ENCODE data around the gene DUSP5.

The DUSP5 gene

GRCh38 chr10:110497438-110498086 is at the start of gene DUSP5:
Gene DUSP5, plus strand, starts transcription at chr10:110497907. Its CDS starts 215 bp downstream, at chr10:110498122.
- H3K27me3 ChIP-seq (ENCODE audit: control insufficient read depth in 1 of 2, insufficient read depth in 2 of 2, low read length in 2 of 2) = no peaks in the 10 kb centered on the region
- H3K4me3 ChIP-seq (ENCODE audit: low read depth in 1 of 2, low read length in 2 of 2) = peak within 1 kb of the TSS; percentile 68 to 80
- no peaks in the 10 kb centered on the region for H3K36me3 ChIP-seq (ENCODE audit: insufficient read depth, low read length)
- no peaks in the 10 kb centered on the region for H3K9me3 ChIP-seq (ENCODE audit: low read length)
- peak within 1 kb of the TSS; percentile 91 for H3K27ac ChIP-seq (ENCODE audit: low read depth, low read length)
- H3K4me1 ChIP-seq (ENCODE audit: insufficient read depth, low read length) = peaks cover 52% of the 10 kb centered on the region
- peak within 1 kb of the TSS; percentile 55 for H3K9ac ChIP-seq (ENCODE audit: low read length)

GRCh38 chr10:110448682-110449418 is 48.9 kb upstream of the DUSP5 start:
- Histone ChIP-seq H3K9me3 (ENCODE audit: low read length) (no peaks in the 10 kb centered on the region), H3K9ac (ENCODE audit: low read length) (no peak overlapping the region), H3K4me3 (ENCODE audit: low read depth in 1 of 2, low read length in 2 of 2) (no peak overlapping the region), H3K27me3 (ENCODE audit: control insufficient read depth in 1 of 2, insufficient read depth in 2 of 2, low read length in 2 of 2) (no peaks in the 10 kb centered on the region), H3K27ac (ENCODE audit: low read depth, low read length) (no peak overlapping the region), H3K4me1 (ENCODE audit: insufficient read depth, low read length) (no peaks in the 10 kb centered on the region), H3K36me3 (ENCODE audit: insufficient read depth, low read length) (no peaks in the 10 kb centered on the region)

GRCh38 chr10:110455446-110455845 is 42.3 kb upstream of the DUSP5 start:
- Histone ChIP-seq H3K27ac (ENCODE audit: low read depth, low read length) (no peak overlapping the region), H3K9me3 (ENCODE audit: low read length) (no peaks in the 10 kb centered on the region), H3K36me3 (ENCODE audit: insufficient read depth, low read length) (no peaks in the 10 kb centered on the region), H3K27me3 (ENCODE audit: control insufficient read depth in 1 of 2, insufficient read depth in 2 of 2, low read length in 2 of 2) (no peaks in the 10 kb centered on the region), H3K4me3 (ENCODE audit: low read depth in 1 of 2, low read length in 2 of 2) (no peak overlapping the region), H3K9ac (ENCODE audit: low read length) (no peak overlapping the region), H3K4me1 (ENCODE audit: insufficient read depth, low read length) (no peaks in the 10 kb centered on the region)

GRCh38 chr10:110456046-110456445 is 41.7 kb upstream of the DUSP5 start:
- Histone ChIP-seq H3K27me3 (ENCODE audit: control insufficient read depth in 1 of 2, insufficient read depth in 2 of 2, low read length in 2 of 2) (no peaks in the 10 kb centered on the region), H3K36me3 (ENCODE audit: insufficient read depth, low read length) (no peaks in the 10 kb centered on the region), H3K4me3 (ENCODE audit: low read depth in 1 of 2, low read length in 2 of 2) (no peak overlapping the region), H3K9me3 (ENCODE audit: low read length) (no peaks in the 10 kb centered on the region), H3K27ac (ENCODE audit: low read depth, low read length) (no peak overlapping the region), H3K4me1 (ENCODE audit: insufficient read depth, low read length) (no peaks in the 10 kb centered on the region), H3K9ac (ENCODE audit: low read length) (no peak overlapping the region)

GRCh38 chr10:110456523-110457091 is 41.1 kb upstream of the DUSP5 start:
- Histone ChIP-seq H3K4me3 (ENCODE audit: low read depth in 1 of 2, low read length in 2 of 2) (no peak overlapping the region), H3K9ac (ENCODE audit: low read length) (no peak overlapping the region), H3K9me3 (ENCODE audit: low read length) (no peaks in the 10 kb centered on the region), H3K27me3 (ENCODE audit: control insufficient read depth in 1 of 2, insufficient read depth in 2 of 2, low read length in 2 of 2) (no peaks in the 10 kb centered on the region), H3K4me1 (ENCODE audit: insufficient read depth, low read length) (no peaks in the 10 kb centered on the region), H3K36me3 (ENCODE audit: insufficient read depth, low read length) (no peaks in the 10 kb centered on the region), H3K27ac (ENCODE audit: low read depth, low read length) (no peak overlapping the region)

GRCh38 chr10:110457851-110458250 is 39.9 kb upstream of the DUSP5 start:
- Histone ChIP-seq H3K4me1 (ENCODE audit: insufficient read depth, low read length) (no peaks in the 10 kb centered on the region), H3K4me3 (ENCODE audit: low read depth in 1 of 2, low read length in 2 of 2) (no peak overlapping the region), H3K36me3 (ENCODE audit: insufficient read depth, low read length) (no peaks in the 10 kb centered on the region), H3K9me3 (ENCODE audit: low read length) (no peaks in the 10 kb centered on the region), H3K9ac (ENCODE audit: low read length) (no peak overlapping the region), H3K27ac (ENCODE audit: low read depth, low read length) (no peak overlapping the region), H3K27me3 (ENCODE audit: control insufficient read depth in 1 of 2, insufficient read depth in 2 of 2, low read length in 2 of 2) (no peaks in the 10 kb centered on the region)

GRCh38 chr10:110458266-110458920 is 39.3 kb upstream of the DUSP5 start:
- no peaks in the 10 kb centered on the region for H3K27me3 ChIP-seq (ENCODE audit: control insufficient read depth in 1 of 2, insufficient read depth in 2 of 2, low read length in 2 of 2)
- no peaks in the 10 kb centered on the region for H3K9me3 ChIP-seq (ENCODE audit: low read length)
- no peak overlapping the region for H3K4me3 ChIP-seq (ENCODE audit: low read depth in 1 of 2, low read length in 2 of 2)
- H3K4me1 ChIP-seq (ENCODE audit: insufficient read depth, low read length) = no peaks in the 10 kb centered on the region
- H3K9ac ChIP-seq (ENCODE audit: low read length) = no peak overlapping the region
- H3K27ac ChIP-seq (ENCODE audit: low read depth, low read length) = no peak overlapping the region
- no peaks in the 10 kb centered on the region for H3K36me3 ChIP-seq (ENCODE audit: insufficient read depth, low read length)

GRCh38 chr10:110459600-110459999 is 38.1 kb upstream of the DUSP5 start:
- Histone ChIP-seq H3K9me3 (ENCODE audit: low read length) (no peaks in the 10 kb centered on the region), H3K27ac (ENCODE audit: low read depth, low read length) (no peak overlapping the region), H3K4me3 (ENCODE audit: low read depth in 1 of 2, low read length in 2 of 2) (no peak overlapping the region), H3K4me1 (ENCODE audit: insufficient read depth, low read length) (no peaks in the 10 kb centered on the region), H3K36me3 (ENCODE audit: insufficient read depth, low read length) (no peaks in the 10 kb centered on the region), H3K9ac (ENCODE audit: low read length) (no peak overlapping the region), H3K27me3 (ENCODE audit: control insufficient read depth in 1 of 2, insufficient read depth in 2 of 2, low read length in 2 of 2) (no peaks in the 10 kb centered on the region)

GRCh38 chr10:110460111-110460809 is 37.4 kb upstream of the DUSP5 start:
- Histone ChIP-seq H3K36me3 (ENCODE audit: insufficient read depth, low read length) (no peaks in the 10 kb centered on the region), H3K9me3 (ENCODE audit: low read length) (no peaks in the 10 kb centered on the region), H3K27ac (ENCODE audit: low read depth, low read length) (no peak overlapping the region), H3K9ac (ENCODE audit: low read length) (no peak overlapping the region), H3K4me3 (ENCODE audit: low read depth in 1 of 2, low read length in 2 of 2) (no peak overlapping the region), H3K4me1 (ENCODE audit: insufficient read depth, low read length) (no peaks in the 10 kb centered on the region), H3K27me3 (ENCODE audit: control insufficient read depth in 1 of 2, insufficient read depth in 2 of 2, low read length in 2 of 2) (no peaks in the 10 kb centered on the region)

- Histone ChIP-seq H3K4me1 (ENCODE audit: insufficient read depth, low read length) (no peaks in the 10 kb centered on the region), H3K9me3 (ENCODE audit: low read length) (no peaks in the 10 kb centered on the region), H3K27me3 (ENCODE audit: control insufficient read depth in 1 of 2, insufficient read depth in 2 of 2, low read length in 2 of 2) (no peaks in the 10 kb centered on the region), H3K4me3 (ENCODE audit: low read depth in 1 of 2, low read length in 2 of 2) (no peak overlapping the region), H3K9ac (ENCODE audit: low read length) (no peak overlapping the region), H3K36me3 (ENCODE audit: insufficient read depth, low read length) (no peaks in the 10 kb centered on the region), H3K27ac (ENCODE audit: low read depth, low read length) (no peak overlapping the region)
Observed at GRCh38 chr10:110461088-110461487, 36.6 kb upstream of the DUSP5 start.

- H3K4me3 ChIP-seq (ENCODE audit: low read depth in 1 of 2, low read length in 2 of 2) = no peak overlapping the region
- H3K36me3 ChIP-seq (ENCODE audit: insufficient read depth, low read length) = no peaks in the 10 kb centered on the region
- no peak overlapping the region for H3K9ac ChIP-seq (ENCODE audit: low read length)
- H3K4me1 ChIP-seq (ENCODE audit: insufficient read depth, low read length) = no peaks in the 10 kb centered on the region
- H3K27me3 ChIP-seq (ENCODE audit: control insufficient read depth in 1 of 2, insufficient read depth in 2 of 2, low read length in 2 of 2) = no peaks in the 10 kb centered on the region
- no peaks in the 10 kb centered on the region for H3K9me3 ChIP-seq (ENCODE audit: low read length)
- H3K27ac ChIP-seq (ENCODE audit: low read depth, low read length) = no peak overlapping the region
Observed at GRCh38 chr10:110461530-110461929, 36.2 kb upstream of the DUSP5 start.

Measured in muscle layer of colon (tissue), 2 donors.